CD4-positive, alpha-beta T cell treated with Interleukin-15 for 1 hour (primary cell): ENCODE results near the gene LRRC37A3.
"Not testable (repeated sequence)": the region's sequence is repeated elsewhere in the genome, so short reads cannot be mapped to it uniquely, and the experiment has no call there.

ENCODE experiments used
- DNase-seq: peaks from one replicate; pipeline ENCODE4 v3.0.0-alpha.2; 2020

LRRC37A3 gene

GRCh38 chr17:64919289-64920025, at the start of gene LRRC37A3:
TSS of gene LRRC37A3 (minus strand) at chr17:64919478. CDS start at chr17:64897257, 22,221 bp downstream.
- DNase-seq = peak; percentile 98

DNA sequence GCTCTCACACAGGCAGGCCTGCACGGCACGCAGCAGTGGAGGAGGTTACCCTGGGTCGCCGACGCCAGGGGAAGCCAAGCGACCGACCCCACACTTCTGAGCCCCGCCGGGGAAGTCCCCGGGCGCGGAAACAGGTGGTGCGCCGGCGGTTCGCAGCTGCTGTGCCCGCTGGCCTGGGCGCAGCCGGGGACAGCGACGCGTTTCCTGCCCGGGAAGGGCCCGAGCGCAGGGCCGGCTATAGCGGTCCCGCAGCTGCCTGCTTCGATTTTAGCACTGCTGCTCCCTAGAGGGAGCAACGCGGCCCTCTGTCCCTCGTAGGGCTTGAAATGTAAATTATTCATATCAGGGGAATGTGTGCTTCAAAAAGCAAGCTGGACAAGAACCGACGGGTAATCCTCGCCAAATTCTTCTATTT, 46.6 kb upstream of the LRRC37A3 start:
- peak; percentile 95 for DNase-seq

DNA sequence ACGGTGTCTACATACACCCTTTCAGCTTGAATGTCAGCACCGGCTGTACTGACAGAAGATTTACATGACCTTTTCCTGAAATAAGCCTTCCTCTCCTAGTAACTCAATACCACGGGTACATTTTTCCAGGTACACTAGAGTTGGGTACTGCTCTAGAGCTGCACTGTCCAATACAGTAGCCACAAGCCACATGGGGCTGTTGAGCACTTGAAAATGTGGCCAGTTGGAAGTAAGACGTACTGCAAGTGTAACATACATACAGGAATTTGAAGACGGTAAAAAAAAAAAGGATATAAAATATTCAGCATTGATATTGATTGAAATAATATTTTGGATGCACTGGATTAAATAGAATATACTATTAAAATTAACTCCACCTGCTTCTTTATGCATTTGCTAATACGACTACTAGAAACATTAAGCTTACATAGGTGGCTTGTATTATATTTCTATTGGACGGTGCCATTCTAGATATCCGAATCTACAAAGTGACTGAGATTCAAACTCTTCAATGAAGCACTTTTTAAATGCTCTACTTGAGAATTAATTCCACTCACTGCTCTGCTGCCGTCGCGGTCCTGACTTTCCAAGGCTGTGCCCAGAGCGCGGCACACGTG, 46.1 kb upstream of the LRRC37A3 start:
- not testable (repeated sequence) for DNase-seq

GRCh38 chr17:64964796-64965195, 45.5 kb upstream of the LRRC37A3 start:
- DNase-seq = no peak

GRCh38 chr17:64963814-64964213, 44.5 kb upstream of the LRRC37A3 start:
- DNase-seq = not testable (repeated sequence)

DNA sequence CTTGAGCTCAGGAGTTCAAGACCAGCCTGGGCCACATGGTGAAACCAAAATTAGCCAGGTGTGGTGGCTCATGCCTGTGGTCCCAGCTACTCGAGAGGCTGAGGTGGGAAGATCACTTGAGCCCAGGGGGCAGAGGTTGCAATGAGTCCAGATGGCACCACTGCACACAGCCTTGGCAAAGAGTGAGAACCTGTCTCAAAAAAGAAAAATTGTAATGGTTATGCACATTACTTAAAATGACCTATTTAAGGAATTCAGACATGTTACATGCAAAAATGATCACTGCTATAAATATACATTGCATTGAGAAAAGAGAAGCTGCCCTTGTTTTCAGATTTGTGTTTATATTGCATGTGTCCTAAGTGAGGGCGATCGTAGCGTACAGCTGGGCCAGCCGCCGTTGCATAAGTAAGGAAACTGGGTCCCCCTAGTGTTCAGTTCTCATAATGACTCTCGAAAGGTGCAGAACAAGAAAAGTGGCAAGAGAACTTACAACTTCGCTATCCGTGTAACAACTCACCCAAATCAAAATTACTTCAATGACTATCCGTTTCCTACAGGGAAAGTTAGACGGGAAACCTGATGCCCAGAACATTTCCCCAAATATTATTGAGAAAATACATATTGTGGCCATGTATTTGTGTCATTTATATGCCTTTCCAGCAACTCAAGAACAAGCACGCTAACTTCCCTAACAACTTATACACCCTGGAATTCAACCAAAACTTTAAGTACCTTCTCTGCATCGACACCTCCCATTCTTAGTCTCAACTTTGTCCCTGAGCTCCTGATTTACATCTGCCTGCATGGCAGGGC, 42.5 kb upstream of the LRRC37A3 start:
- DNase-seq = peak; percentile 65

- no peak for DNase-seq
Measured at GRCh38 chr17:64951877-64952276, 32.6 kb upstream of the LRRC37A3 start.

GRCh38 chr17:64950871-64951270, 31.6 kb upstream of the LRRC37A3 start:
- DNase-seq = no peak

- DNase-seq = no peak
Measured at GRCh38 chr17:64947152-64947551, 27.9 kb upstream of the LRRC37A3 start.

DNA sequence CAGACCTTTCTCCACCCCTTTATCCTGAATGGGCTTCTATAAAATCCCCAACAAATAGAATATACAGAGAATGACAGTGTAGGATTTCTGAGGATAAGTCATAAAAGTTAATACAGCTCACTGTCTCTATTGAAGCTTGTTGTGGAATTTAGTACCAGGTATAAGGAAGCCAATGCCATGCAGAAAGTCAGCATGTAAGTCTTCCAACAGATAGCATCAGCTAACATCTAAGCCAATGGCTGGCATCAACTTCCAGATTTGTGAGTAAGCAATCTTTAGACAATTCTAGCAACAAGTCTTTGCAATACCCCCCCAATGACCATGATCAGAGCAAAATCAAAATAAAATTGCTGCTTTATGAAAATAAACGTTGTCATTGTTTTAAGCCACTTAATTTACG, 22.5 kb upstream of the LRRC37A3 start:
- no peak for DNase-seq

DNA sequence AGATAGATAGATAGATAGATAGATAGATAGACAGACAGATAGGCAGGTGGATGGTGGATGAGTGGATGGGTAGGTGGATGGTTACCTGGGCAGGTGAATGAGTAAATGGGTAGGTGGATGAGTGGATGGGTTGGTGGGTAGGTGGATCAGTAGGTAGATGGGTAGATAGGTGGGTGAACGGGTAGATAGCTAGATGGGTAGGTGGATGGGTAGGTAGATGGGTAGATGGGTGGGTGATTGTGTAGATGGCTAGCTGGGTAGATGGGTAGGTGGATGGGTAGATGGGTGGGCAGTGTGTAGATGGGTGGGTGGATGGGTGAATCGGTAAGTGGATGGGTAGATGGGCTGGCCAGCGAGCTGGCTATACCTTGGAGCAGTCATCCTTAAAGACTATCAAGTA, 21.8 kb upstream of the LRRC37A3 start:
- DNase-seq = no peak

GRCh38 chr17:64940055-64940454, 20.8 kb upstream of the LRRC37A3 start:
- no peak for DNase-seq

DNA sequence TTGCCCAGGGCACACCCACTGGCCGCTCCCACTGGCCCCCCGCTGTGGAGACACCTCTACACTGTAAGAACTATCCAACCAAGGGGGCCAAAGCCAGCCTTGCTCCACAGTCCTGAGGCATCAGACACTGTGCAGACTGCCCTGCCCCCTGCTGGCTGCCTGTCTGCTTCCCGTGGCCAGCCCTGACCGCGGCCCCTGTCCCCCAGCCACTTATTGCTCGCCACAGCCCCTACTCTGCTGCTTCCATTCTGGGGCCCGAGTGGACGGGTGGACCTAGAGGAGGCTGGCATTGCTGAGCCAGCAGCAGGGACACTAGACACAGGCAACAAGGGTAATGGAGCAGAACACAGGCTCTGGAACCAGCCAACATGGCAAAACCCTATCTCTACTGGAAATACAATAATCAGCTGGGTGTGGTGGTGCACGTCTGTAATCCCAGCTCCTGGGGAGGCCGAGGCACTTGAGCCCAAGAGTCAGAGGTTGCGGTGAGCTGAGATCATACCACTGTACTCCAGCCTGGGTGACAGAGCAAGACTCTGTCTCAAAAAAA, 19.7 kb upstream of the LRRC37A3 start:
- peak; percentile 52 for DNase-seq

DNA sequence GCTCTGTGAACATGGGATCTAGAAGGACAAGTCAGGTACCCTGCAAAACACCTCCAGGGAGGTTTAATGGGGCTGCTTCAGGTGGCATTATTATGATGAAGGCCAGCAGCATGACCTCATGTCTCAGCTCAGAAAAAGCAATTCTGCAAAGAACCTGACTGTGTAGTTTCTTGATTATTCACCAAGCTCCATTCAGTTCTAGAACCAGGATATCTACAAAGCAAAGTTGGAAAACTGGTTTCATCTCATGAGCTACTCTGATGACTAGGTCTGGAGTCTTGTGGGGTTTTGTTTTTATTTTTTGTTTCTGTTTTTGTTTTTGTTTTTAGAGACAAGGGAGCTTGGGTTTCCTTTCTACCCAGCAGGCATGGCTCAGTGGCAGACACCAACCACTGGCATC, 19.0 kb upstream of the LRRC37A3 start:
- DNase-seq = no peak

DNA sequence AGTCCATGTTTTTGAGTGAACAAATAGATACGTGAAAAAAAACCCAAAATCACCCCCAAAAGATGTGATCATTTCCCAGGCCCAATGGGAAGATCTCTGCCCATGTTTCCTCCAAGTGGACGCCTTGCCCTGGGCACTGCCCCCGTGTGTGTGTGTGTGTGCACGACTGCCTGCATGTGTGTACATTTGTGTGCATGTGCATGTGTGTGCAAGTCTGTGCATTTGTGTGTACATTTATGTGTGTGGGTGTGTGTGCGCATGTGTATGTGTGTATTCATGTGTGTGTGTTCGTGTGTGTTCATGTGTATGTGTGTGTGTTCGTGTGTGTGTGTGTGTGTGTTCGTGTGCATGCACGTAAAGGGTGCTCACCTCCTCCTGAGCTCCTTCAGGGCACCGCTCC, 16.8 kb upstream of the LRRC37A3 start:
- DNase-seq = no peak

DNA sequence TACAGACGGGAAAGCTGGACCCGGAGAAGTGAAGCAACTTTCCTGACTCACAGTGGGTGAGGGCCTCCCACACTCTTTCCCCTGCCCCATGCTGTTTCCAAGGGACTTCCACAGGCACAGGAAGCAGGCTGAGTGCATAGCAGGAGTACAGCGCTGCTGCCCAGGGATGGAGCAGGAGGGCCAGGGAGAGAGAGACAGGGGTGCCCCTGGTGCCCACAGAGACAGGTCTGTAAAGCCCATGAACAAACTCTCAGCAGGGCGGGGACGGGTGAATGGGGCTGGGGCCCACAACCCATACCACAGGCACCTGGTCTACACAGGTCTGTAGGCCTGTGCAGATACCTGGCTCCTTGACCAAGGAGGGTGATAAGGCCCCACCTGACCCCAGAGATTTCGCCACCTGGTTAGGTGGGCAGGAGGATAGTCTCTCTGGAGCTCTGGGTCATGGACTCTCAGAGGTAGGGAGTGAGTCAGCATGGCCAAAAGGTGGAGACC, 15.1 kb upstream of the LRRC37A3 start:
- DNase-seq = not testable (repeated sequence)

DNA sequence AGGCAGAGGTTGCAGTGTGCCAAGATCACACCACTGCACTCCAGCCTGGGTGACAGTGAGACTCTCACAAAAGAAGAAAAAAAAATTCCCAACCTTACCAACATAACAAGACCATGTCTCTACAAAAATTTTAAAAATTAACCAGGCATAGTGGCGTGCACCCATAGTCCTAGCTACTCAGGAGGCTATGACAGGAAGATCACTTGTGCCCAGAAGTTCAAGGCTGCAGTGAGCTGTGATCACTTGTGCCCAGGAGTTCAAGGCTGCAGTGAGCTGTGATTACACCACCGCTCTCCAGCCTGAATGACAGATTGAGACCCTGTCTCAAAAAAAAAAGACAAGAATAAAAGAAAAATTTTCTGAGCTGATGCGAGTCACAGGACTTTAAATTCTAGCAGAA, 13.6 kb upstream of the LRRC37A3 start:
- DNase-seq = not testable (repeated sequence)

DNA sequence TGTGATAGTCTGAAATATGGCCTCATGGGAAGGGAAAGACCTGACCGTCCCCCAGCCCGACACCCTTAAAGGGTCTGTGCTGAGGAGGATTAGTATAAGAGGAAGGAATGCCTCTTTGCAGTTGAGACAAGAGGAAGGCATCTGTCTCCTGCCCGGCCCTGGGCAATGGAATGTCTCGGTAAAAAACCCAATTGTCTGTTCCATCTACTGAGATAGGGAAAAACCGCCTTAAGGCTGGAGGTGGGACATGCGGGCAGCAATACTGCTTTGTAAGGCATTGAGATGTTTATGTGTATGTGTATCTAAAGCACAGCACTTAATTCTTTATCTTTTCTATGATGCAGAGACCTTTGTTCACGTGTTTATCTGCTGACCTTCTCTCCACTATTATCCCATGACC, 11.1 kb upstream of the LRRC37A3 start:
- DNase-seq = not testable (repeated sequence)

- not testable (repeated sequence) for DNase-seq
Measured at GRCh38 chr17:64929419-64930209, 10.3 kb upstream of the LRRC37A3 start.

DNA sequence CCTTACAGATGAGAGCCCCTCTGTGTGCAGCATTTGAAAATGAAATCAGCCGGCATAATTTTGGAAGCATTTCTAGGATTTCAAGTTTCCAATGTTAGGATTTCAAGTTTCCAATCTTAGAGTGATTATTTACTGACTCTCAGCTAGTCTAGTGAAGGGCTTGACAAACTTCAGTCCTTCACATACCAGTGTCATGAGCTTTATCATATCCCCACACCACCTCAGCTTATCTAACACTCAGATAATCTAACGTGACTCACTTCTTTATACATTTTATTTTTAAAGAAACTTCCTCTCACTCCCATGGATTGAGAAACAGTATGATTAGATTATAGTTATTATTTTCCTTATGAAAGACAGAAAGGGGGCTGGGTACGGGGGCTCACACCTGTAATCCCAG, 9.4 kb upstream of the LRRC37A3 start:
- not testable (repeated sequence) for DNase-seq

- peak; percentile 62 for DNase-seq
Measured at GRCh38 chr17:64927444-64927843, 8.2 kb upstream of the LRRC37A3 start.

DNA sequence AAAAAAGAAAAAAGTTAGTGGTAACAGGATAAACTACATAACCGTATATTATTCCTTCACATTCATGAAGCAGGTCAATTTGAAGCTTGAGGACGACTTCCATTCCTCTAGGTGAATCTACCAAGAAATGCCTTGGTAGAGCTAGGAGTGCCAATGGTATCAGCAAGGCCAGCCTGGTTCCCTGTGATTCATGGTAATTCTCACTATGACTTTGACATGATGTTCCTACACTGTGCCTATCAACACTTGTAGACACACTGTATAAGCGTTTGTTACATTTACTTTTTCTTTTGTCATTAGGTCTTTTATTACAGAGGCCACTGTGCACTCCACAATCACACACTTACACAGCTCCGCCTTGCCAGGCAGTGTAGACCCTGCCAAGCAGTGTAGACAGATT, 7.2 kb upstream of the LRRC37A3 start:
- DNase-seq = not testable (repeated sequence)
